Kidney epithelial cell (primary cell): ENCODE measurements around the gene DCXR. TPM values are rescaled to one million over a fixed set of nuclear protein-coding genes. Genes with fewer than 3 reads are reported as not detected.
A peak's percentile ranks its signal among the peaks of the same experiment; 100 is the strongest.

Source experiments
- DNase-seq: peaks from one replicate; pipeline ENCODE4 v3.0.0-alpha.2; 2010; ENCODE audit warnings: low read depth
- H3K27me3 ChIP-seq: 2 replicates; pipeline ENCODE4 v1.6.0; 2011; ENCODE audit warnings: low read length; ENCODE audit not compliant: control insufficient read depth, insufficient read depth
- H3K36me3 ChIP-seq: 2 replicates; pipeline ENCODE4 v1.5.1; 2011; ENCODE audit warnings: low read length; ENCODE audit not compliant: control insufficient read depth, insufficient read depth
- H3K4me3 ChIP-seq: 2 replicates; pipeline ENCODE4 v1.5.1; 2011; ENCODE audit warnings: low read depth, mild to moderate bottlenecking, control low read depth, low read length
- CTCF ChIP-seq: IDR thresholded peaks from 2 replicates; pipeline ENCODE4 v1.5.1; 2011; ENCODE audit warnings: mild to moderate bottlenecking, moderate library complexity, low read length, control low read depth, inconsistent platforms; ENCODE audit not compliant: insufficient read depth, poor library complexity, severe bottlenecking
- total RNA-seq: library from RNA; depleted of rRNA; stranded (reverse); fragments of >200 nt; gene quantifications from 2 replicates; pipeline ENCODE4 v1.2.3, GENCODE V29; 2015

The DCXR gene
- total RNA-seq, 1 donor from 2014 or later = 70.8 TPM

DNA sequence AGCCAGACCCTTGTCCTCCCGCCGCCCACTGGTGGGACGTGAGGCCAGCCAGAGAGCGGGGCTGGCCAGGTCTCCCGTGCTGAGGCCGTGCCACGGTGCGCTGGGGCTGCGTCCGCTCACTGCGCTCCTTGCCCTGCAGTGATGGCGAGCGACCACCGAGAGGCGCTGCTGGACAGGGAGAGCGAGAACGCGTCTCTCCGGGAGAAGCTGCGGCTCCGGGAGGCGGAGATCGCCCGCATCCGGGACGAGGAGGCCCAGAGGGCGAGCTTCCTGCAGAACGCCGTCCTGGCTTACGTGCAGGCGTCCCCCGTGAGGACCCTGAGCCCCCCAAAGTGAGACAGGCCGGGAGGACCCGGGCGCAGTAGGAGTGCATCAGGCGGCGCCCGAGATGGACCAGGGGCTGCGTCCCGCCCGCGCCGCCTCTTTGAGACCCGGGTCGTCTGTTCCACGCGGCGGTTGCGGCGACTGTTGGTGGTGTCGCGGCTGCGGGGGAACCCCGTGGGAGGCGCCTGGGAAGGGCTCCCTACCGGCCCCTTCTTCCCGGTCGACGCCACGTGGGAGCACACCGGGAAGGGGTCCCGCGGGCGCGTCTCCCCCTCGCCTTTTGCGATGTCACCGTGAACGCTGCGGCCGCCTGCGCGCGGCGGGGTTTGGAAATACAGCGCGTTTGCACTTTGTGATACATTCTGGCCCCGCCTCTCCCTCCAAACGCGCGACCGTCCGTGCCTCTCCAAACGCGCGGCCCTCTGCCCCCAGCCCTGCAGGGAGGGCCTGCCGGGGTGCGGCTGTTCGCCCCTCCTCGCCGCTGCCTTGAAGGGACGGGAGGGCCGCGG is 6.8 kb downstream of the DCXR start:
- Histone ChIP-seq H3K36me3 (no peaks in the 10 kb centered on the region), H3K27me3 (peaks cover 3% of the 10 kb centered on the region), H3K4me3 (peak overlapping the region; percentile 43)
- DNase-seq = peak; percentile 34
- TF ChIP-seq CTCF = peak; percentile 88

- no peak for DNase-seq
- Histone ChIP-seq H3K27me3 (peaks cover 3% of the 10 kb centered on the region), H3K4me3 (no peak overlapping the region), H3K36me3 (no peaks in the 10 kb centered on the region)
- no peak for TF ChIP-seq CTCF
Measured at GRCh38 chr17:82029990-82030469, 7.5 kb downstream of the DCXR start.

DNA sequence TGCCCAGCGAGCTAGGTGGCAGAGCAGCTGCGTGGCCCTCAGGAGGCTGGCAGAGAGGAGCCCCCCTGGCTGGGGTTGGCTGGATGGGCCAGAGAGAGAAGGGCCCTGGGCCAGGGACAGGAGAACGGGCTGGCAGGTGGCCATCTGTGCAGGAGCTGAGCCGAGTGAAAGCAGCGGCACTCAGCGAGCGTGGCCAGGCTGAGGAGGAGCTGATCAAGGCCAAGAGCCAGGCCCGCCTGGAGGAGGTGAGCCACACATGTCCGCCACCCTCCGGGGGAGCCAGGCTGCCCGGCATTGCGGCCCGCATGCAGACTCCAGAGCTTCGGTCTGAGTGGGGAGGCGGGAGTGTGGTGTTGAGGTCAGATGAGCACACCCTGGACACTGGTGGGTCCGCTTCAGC is 8.1 kb downstream of the DCXR start:
- no peak for TF ChIP-seq CTCF
- no peaks in the 10 kb centered on the region for H3K36me3 ChIP-seq

DNA sequence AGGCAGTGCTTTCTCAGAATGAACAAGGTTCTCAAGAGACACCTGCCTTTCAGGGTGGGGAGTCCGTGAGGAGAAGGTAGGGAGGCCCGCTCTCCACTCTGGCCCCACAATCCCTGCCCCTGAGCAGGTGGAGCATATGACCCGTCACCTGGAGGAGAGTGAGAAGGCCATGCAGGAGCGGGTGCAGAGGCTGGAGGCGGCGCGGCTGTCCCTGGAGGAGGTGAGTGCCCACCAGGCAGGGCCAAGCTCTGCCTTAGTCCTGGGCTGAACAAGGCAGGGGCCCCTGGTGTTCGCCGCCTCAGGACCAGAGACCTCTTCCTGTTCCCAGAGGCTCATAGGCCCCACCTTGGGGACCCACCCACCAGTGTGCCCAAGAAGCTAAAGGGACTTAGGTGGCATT is 8.5 kb downstream of the DCXR start:
- no peak for TF ChIP-seq CTCF
- H3K4me3 ChIP-seq = no peak overlapping the region
- no peak for DNase-seq
- H3K36me3 ChIP-seq = no peaks in the 10 kb centered on the region
- peaks cover 3% of the 10 kb centered on the region for H3K27me3 ChIP-seq

More for the DNA sequence above, 8.1 kb downstream of the DCXR start:
- no peak for DNase-seq
- Histone ChIP-seq H3K27me3 (peaks cover 3% of the 10 kb centered on the region), H3K4me3 (no peak overlapping the region)

DNA sequence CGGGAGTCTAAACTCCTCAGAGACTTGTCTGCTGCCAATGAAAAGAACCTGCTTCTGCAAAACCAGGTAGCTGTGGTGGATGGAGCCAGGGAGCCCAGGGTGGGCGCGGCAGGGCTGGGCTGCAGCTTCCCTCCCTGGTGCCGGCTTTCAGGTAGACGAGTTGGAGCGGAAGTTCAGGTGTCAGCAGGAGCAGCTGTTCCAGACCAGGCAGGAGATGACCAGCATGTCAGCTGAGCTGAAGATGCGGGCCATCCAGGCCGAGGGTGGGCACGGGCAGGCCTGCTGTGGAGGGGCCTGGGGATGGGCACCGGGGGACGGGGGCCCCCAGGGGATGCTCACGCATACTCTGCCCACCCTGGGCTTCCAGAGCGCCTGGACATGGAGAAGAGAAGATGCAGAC is 9.3 kb downstream of the DCXR start:
- no peak for TF ChIP-seq CTCF
- DNase-seq = no peak
- H3K27me3 ChIP-seq = peaks cover 3% of the 10 kb centered on the region
- no peaks in the 10 kb centered on the region for H3K36me3 ChIP-seq
- H3K4me3 ChIP-seq = no peak overlapping the region
